NCI-H748 (cell line): Measurements from ENCODE around the gene SERGEF.
A peak's percentile ranks its signal among the peaks of the same experiment; 100 is the strongest.

Experiments used
- DNase-seq: peaks from one replicate; lab custom pipeline; 2025; ENCODE audit not compliant: unreplicated experiment; lab: John Stamatoyannopoulos, UW

Gene SERGEF

GRCh38 chr11:17867341-17867740 is 145.5 kb downstream of the SERGEF start:
- no peak for DNase-seq

DNA sequence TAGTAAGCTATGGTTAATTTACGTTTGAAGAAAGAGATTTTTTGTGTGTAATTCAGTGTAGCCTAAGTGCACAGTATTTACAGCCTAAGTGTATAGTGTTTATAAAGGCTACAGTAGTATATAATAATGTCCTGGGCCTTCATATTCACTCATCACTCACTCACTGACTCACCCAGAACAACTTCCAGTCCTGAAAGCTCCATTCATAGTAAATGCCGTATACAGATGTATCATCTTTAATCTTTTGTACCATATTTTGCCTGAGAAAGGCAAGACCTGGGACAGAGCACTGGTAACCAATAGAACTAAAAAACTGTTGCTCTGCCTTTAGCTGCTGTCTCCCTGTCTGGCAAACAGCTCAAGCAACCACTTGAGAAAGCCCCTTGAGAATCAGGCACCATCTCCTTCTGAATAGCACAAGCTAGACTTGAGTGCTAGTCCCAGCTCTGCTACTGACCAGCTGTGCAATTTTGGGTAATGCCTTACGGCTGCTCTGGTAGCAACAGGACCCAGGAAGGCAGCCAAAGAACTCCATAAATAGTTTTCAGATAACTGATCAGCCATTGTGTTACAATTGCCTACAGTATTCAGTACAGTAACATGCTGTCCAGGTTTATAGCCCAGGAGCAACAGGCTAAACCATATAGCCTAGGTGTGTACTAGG is 146.9 kb downstream of the SERGEF start:
- DNase-seq, result no peak

DNA sequence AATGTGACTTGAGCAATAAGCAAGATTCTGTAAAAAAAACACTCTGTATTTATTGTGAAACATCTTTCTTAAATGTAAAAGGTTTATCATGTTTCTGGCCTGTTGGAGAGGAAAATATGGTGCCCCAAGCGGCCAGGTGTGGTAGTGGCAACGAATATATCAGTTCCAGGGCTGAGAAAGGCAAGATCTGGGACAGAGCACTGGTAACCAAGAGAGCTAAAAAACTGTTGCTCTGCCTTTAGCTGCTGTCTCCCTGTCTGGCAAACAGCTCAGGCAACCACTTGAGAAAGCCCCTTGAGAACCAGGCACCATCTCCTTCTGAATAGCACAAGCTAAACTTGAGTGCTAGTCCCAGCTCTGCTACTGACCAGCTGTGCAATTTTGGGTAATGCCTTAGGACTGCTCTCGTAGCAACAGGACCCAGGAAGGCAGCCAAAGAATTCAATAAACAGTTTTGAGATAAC is 148.3 kb downstream of the SERGEF start:
- peak; percentile 8 for DNase-seq

DNA sequence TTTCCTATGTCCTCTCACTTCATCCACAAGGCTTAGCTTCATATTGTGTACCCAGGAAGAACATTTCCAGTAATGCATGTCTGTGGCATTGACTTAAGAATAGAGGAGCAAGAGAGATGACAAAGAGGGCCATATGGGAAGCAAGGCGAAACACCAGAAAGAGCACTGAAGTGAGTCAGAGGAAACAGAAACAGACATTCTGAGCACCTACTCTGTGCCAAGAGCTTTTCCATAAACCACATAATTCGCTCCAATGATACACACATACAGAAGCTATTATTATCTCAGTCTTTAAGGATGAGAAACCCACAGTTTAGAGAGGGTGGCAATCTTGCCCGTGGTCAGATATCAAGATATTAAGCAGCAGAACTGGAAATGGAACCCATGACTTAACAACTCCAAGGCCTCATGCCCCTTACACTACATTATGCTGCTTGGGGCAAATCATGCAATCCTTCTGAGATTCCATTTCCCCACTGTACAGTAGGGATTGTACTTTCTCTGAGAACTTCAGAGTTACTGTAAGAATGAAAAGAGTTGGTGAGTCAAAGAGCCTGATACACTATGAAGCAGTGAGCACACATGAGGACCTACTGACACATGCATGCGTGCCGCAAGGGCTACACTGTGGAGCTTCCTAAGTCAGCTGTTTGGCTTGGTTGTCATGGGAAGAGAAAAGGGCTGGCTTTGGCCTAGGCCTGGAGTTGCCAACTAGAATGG is 151.7 kb downstream of the SERGEF start:
- no peak for DNase-seq

- no peak for DNase-seq
These were observed 153.3 kb downstream of the SERGEF start for GRCh38 chr11:17859552-17859951.

- no peak for DNase-seq
These were observed 157.1 kb downstream of the SERGEF start for GRCh38 chr11:17855531-17856290.

GRCh38 chr11:17853280-17853679 is 159.6 kb downstream of the SERGEF start:
- DNase-seq, result no peak

DNA sequence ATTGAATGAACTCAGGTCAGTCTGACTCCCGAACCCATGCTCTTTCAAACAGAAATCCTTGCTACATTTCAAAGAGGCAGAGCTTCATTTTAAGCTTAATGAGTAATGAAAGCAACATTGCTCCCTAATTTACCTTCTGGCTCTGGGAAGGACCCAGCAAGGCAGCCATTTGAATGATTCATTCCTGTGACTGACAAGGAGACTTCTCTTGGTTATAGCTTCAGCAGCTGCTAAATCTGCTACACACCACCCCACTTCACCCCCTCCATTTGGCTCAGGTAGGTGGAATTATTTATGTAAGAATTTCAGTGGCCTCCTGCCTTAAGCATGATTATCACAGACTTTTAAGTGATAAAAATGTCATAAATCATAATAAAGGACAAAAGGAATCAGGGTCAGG is 160.6 kb downstream of the SERGEF start:
- no peak for DNase-seq

- DNase-seq, result no peak
These were observed 161.2 kb downstream of the SERGEF start for GRCh38 chr11:17851697-17852096.

DNA sequence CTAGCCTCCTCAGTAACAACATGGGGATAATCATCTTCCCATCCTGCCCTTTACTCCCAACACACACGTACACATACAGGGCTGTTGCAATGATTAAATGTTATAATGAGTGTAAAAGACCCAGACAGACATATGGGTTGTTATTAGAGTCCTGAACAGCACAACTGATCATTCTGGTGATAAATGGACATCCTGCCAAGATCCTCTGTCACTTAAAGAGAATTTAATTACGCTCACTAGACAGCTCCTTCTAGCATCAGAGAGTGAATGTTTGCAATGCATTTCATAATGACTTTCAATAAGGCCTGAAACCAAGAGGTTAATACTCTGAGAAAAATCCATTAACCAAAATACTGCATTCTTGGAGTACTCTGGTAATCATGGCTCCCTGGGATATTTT is 162.5 kb downstream of the SERGEF start:
- DNase-seq, result no peak

- no peak for DNase-seq
These were observed 164.1 kb downstream of the SERGEF start for GRCh38 chr11:17848715-17849114.

DNA sequence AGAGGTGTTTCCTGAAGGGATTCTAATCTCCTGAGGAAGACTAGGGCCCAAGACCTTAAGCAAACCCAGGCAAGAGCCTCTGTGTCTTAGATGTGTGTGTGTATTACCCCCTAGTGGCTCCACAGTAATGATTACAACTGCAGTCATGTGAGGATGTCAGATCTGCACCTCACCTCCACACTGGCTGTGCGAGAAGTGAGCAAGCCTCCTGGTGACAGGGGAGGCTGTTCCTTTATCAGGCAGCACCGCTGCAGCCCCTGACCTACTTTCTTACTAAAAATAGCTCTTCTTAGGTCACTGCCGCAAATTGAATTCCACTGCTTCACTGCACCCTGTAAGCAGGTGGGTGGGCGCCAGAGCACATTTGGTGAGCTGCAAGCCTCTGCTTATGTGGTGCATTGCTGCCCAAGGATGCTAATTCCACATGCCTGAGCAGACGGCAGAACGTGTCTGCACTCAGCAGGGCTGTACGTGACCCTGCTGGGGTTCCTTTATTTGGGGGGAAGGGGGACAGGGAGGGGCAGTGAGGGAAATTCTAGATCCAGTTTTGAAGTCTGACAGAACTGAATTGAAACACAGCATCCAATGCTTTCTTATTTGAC is 165.9 kb downstream of the SERGEF start:
- no peak for DNase-seq

GRCh38 chr11:17845431-17845881 is 167.4 kb downstream of the SERGEF start:
- no peak for DNase-seq

GRCh38 chr11:17840101-17840548 is 172.7 kb downstream of the SERGEF start:
- no peak for DNase-seq

DNA sequence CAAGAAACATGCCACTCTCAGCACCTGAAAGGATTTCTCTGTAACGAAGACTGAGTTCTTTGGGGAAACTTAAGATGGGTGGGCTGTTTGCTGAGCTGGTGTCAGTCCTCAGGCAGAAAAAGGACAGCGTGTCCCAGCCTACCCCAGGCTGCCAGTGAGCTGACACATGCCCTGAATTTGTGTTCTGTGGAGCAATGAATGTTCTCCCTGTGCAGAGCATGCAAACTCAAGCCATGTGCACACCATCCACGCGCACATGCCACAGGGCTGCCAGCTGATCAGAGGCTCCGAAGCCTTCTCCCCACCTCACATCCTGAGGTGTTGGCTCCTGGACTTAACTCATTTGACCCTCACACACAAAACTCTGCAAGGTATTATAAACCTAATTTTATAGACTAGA is 173.4 kb downstream of the SERGEF start:
- DNase-seq, result no peak

DNA sequence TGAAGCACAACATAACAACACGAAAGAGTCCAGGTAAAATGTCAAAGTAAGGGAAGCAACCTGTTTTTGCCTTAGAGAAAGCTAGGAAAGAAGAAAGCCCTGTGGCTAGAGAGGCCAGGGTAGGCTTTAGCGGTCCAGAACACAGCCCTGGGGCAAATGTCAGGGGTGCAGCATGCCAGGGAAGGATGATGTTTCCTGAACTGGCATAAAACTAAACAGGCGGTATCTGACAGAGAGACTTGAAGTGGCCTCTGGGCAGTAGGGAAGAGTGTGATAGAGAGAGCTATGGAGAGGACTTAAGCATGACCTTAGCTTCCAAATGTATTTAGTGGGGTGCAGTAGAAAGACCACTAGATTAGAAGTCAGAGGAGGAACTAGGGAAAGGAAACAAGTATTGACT is 174.7 kb downstream of the SERGEF start:
- no peak for DNase-seq

GRCh38 chr11:17831883-17832282 is 181.0 kb downstream of the SERGEF start:
- no peak for DNase-seq

GRCh38 chr11:17831228-17831627 is 181.6 kb downstream of the SERGEF start:
- DNase-seq, result no peak

DNA sequence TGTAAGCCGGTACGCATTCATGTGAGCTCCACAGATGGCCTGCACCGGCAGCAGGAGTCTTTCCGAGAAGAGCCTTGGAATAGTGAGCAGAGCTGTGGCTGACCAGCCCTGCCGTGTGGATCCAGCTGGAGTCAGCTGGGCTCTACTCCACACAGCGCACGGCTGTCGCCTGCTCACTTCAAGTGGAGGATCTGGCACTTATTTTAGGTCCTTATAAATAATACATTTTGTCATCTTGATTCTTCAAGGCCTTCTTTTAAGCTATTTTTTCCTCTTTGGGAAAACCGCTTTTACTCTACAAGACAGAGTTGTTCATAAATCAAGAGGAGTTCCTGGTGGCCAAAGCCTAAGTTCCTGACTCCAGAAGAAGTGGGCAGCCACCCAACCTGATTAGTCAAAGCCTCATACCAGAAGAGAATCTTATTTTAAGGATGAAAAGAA is 184.5 kb downstream of the SERGEF start:
- no peak for DNase-seq

- DNase-seq, result peak; percentile 32
These were observed 185.8 kb downstream of the SERGEF start for GRCh38 chr11:17827006-17827405.

GRCh38 chr11:17822401-17822781 is 190.5 kb downstream of the SERGEF start:
- no peak for DNase-seq
